GM19099 (cell line): ENCODE data around the gene BCAS3.

Experiments
- POLR2A ChIP-seq: IDR thresholded peaks from 3 replicates; pipeline ENCODE4 v1.6.1; 2011; ENCODE audit warnings: low read depth; ENCODE audit not compliant: insufficient read length; ENCODE audit errors: extremely low read depth

BCAS3 gene

DNA sequence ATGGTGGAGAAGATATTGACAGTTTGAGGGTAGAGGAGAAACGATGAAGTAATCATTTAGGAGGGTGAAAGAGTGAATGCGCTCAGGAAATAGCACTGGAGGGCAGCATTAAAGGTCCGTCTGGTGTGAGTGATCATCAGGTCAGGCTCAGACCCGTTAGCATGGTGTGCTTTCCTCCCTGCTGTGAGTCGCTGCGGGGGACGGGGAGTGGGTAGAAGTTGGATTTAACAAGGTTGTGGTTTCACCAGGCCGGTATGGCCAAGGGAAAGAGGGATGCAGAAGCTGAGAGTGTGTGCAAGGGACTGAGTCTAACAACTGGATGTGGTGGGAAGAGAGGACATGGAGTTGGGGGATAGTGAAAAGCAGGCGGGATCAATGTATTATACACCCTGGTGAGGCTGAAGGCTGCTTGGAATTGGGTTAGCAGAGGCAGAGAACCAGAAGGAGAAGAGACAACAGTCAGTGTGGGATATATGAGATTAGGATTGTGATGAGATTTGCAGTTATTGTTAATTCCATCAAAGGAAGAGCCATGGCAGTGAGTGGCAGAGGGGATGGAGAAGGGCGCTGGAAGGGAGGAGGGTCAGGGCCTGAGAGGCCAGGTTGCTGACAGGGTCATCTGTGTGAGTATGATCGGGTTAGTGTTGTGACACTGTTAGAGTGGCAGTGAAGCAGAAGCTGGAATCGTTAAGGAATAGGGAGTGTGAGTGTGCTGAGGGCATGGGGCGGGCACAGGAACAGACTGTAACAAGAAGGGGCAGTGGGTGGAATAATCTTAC, 663.0 kb downstream of the BCAS3 start:
- no peak for TF ChIP-seq POLR2A

DNA sequence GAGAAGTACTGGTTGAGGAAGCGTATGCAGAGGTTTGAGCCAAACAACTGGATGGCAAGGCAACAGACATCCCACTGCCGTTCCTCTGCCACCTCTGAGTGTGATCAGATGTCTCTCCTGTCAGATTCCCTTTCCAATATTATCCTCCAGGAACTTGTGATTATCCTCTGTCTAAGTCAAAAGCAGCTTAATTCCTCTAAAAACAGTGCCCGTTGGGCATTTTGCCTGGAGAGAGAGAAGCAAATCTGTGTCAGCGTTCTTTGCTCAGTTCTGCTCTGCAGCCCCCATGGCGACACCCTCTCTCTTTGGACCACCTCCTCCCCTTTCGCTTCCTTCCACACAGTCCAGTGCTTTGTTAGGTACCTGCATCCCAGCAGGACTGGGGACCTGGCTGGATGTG, 665.9 kb downstream of the BCAS3 start:
- no peak for TF ChIP-seq POLR2A

DNA sequence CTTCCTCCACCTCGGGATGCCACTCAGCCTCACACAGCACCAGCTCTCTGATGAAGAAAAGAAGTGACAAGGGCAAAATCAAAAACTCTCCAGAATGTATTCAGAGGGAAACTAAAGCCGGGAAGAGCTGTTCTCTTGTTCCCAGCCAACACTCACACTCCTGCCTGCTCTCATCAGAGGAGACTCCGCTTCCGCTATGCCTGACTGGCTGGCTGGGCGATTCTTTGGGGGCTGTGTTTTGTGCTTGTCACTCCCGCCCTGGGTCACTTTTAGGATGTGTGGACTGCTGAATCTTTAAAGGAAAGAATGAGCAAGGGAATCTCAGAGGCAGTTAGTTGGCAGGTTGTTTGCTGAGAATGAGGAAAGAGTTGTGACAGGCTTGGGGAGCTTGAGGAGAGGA, 667.4 kb downstream of the BCAS3 start:
- no peak for TF ChIP-seq POLR2A

DNA sequence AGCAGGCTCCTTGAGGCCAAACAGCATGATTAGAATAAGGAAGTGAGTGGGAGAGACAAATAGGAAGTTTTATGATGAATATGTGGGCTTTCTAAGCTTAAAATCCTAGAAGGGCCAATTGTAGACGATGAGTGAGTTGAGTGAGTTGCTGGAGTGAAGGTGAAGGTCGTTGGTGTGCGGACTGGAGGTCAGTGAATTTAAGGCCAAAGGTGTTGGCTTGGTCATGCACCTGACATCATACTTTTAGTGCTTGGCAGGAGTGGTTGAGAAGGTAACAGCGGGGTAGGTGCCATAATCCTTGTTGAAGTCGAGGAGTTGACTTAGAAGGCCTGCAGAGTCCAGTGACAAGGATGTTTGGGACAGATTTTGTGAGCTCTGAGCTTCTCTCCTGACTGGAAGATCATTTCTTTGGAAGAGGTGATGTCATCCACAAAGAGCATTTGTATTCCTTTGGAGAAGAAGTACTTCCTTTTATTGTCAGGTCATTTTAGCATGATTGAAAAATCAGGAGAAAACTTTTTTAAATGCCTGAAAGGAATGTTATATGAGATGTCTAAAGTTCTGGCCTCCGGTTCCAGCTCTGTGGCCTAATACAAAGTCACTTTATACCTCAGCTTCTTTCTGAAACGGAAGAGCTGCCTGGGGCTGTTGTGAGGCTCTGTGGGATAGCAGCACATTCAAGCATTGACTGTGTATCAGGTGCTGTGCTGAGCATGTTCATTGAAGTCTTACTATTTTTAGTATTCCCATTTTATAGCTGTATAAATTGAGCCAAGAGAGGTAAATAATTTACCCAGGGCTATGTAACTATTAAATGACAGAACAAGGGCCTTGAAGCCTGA, 668.4 kb downstream of the BCAS3 start:
- TF ChIP-seq POLR2A: no peak

DNA sequence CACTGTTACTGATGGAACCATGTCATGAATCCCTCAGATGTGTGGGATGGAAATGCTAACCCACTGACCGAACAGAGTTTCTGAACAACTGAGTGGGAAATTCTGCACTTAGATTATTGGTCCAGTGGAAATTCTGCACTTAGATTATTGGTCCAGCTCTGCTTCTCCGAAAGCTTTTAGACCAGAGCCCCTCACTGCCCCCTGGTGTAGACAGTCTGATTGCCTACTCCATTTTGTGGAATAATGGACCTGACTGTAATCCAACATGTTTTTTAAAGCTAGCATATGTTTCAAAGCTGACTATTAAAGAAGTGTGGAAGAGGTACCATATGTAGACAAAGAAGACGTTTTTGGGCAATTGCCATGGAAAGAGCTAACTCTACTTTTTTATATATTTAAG, 671.7 kb downstream of the BCAS3 start:
- TF ChIP-seq POLR2A: no peak

DNA sequence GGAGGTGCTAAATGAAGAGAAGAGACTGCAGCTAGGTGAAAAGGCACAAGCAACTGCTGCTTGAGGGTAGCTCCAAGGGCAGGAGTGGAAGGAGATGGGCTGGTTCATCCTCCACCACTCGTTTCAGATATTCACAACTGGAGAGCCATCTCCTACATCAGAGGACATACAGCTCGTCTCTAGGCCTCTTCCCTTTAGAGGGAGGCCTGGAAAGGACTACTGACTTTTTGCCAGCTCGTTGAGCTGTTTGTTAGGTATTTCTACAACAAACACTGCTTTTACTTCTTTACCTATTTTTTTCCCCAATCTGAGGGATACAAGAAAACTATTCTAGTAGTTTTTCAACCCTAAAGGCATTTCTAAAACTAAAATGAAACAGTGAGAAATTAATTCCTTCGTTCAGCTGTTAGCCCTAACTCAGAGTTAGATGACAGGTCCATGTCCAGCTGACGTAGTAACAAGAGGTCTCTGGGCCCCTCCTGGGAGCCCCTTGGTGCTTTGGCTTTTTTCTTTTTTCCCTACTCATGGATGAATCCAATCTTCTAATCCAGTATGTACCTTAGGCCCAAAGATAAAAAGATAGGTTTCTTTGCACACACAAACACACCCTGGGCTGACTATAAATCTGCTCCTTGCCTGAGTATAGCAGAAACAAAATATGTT, 674.2 kb downstream of the BCAS3 start:
- no peak for TF ChIP-seq POLR2A

DNA sequence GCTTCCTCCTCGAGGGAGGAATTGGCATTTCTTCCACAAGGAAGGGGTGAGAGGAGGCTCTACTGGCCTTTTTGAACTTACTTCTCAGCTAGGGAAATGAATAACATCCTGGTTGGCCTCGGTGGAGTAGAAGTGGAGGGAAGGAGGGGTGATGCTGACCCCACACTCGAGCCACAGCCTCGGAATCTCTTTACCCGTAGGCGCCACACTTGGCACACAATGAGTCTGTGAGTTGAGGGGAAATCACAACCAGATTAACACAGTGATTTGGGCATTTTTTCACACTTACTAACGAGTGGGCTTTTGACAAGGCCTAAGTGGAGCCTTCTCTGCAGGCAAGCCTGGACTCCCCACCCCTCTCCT, 674.7 kb downstream of the BCAS3 start:
- no peak for TF ChIP-seq POLR2A

DNA sequence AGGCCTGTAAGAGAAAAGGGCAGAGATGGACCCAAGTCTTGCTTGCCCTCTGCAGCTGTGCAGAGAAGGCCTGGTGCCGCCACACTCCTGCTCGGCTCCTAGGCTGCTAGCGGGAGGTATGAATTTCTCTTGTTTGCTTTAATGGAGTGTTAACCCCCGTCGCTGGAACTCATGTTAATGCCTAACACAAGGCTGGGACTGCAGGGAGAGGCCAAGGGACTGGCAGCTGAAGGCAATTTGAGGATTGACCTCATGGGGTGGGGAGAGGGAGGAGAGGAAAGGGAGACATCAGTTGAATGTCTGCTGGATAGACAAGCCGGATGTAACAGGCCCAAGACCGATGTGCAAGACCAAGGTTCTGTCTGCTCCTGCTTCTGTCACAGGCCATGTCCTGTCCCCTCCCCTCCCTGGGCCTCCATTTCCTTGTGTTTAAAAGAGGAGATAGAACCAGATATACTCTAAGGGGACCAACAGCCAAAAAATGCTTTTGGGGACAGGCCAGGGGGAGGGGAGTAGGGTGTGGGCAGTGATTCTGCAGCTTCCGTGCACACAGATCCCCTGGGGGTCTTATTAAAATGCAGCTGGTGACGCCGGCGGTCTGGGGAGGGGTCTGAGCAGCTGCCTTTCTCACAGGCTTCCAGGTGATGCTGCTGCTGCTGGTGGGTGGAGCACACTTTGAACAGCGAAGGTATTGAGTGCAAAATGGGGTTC, 675.3 kb downstream of the BCAS3 start:
- no peak for TF ChIP-seq POLR2A

DNA sequence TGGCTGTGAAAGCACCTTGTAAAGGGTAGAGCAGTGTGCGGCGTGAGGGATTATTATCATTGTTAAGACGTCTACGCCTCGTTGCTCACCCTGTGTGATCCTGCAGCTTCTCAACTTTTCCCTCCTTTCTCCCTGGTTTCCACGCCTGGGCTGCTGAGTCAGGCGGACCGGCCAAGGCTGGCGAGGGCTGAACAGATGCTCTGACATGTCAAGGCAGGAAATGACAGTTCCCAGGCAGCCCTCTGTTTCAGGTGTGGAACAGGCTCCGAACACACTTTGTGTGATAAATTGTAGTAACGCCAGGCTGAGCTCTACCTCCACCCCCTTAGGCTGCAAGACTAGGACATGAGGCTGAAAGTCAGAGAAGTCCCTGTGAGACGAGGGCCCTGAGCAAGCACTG, 676.0 kb downstream of the BCAS3 start:
- no peak for TF ChIP-seq POLR2A

DNA sequence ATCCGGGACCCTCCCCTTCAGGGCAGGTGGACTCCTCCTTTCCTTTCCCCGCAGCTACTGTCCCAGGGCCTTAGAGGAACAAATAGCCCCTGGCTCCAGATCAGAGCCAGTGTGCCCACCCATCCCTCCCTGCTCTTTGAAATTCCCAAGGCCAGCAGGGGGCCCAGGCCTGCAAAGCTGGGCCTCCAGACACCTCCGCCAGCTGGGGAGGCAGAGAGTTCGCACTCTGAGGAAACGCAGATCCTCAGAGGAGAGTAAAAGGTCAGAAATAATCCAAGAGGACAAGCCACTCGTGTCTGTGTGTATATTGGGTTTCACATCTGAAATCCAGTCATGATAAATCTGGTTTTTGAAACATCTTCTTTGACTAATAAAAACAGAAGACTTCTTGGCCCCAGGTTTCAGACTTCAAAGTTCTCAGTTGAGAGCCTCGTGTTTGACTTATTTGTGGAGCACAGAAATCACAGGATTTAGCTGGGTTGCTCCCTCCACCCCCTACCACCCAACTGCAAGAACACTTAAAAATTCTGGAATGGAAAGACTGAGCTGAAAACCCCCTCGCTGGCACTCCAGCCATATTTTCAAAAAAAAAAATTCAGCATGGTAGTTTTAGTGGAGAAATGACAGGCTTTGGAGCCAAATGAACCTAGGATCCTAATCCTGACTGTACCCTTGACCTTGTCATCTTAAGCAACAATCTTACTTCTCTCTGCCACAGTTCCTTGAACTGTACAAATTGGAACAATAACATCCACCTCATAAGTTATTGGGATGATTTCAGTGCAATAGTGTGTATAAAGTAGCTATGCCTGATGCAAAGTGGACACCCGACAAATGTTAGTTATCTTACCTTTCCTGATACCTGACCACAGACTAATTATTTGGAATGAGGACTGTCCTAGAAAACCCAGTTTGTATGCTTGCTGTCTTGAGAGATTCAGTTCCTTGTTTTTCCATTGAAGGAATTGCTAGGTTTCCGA, 677.5 kb downstream of the BCAS3 start:
- no peak for TF ChIP-seq POLR2A

DNA sequence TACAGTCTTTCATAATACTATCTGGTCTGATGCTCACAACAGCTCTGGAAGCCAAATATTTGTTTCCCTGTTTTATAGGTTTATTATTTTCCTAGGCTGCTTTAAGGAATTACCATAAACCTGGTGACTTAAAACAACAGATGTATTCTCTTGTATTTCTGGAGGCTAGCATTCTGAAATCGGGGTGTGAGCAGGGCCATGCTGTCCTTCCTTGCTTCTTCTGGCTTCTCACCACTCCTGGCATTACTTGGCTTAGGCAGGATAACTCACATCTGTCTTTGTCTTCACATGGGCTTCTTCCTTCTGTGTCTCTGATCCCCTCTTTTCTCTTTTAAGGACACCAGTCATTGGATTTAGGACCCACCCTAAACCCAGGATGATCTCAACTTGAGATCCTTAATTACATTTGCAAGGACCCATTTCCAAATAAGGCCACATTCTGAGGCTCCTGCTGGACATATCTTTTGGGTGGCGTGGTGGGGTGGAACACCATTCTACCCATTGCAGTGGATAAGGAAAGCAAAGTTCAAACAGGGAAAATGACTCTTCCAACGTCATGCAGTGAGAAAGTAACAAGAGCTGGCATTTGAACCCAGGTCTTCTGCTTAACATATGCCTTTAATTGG, 682.8 kb downstream of the BCAS3 start:
- no peak for TF ChIP-seq POLR2A

DNA sequence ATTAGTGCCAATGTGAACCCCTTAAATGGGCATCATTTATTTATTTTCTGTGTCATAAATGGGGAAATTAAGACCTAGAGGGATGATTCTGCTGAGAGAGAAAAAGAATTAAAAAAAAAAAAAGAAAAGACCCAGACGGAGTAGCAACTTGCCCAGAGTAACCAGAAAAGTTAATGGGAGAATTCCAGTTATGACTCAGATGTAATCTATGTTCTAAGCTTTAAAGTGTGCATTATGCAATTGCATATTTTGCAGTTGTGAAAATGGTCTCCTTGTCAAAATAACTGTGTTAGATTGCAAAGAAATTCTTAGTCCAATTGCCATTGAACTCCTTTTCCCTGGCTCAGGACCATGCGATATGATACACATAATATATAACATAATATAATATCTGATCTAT, 683.4 kb downstream of the BCAS3 start:
- TF ChIP-seq POLR2A: no peak

DNA sequence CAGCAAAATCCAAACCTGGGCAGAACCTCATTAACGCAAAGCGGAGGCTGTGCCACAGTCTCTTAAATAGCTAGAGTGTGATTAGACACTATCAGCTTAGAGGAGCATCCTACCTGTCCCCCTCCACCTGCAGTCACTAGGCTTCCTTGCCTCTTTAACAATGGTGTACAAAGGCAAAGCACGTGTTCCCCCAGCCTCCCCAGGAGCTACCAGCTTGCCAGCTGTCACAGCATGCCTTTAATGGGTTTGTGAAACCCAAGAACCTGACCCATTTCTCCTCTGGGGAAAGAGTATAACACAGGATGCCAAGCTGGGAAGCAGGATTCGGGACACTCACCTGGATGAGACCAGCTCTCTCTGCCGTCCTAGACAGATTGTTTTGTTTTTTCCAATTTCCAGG, 684.7 kb downstream of the BCAS3 start:
- no peak for TF ChIP-seq POLR2A
